ENCODE data around the gene KHNYN. TPM values are rescaled to one million over a fixed set of nuclear protein-coding genes. Genes with fewer than 3 reads are reported as not detected.
A peak's percentile ranks its signal among the peaks of the same experiment; 100 is the strongest.

Gene KHNYN
- polyA plus RNA-seq, 1 donor from 2014 or later: 26.5 TPM

DNA sequence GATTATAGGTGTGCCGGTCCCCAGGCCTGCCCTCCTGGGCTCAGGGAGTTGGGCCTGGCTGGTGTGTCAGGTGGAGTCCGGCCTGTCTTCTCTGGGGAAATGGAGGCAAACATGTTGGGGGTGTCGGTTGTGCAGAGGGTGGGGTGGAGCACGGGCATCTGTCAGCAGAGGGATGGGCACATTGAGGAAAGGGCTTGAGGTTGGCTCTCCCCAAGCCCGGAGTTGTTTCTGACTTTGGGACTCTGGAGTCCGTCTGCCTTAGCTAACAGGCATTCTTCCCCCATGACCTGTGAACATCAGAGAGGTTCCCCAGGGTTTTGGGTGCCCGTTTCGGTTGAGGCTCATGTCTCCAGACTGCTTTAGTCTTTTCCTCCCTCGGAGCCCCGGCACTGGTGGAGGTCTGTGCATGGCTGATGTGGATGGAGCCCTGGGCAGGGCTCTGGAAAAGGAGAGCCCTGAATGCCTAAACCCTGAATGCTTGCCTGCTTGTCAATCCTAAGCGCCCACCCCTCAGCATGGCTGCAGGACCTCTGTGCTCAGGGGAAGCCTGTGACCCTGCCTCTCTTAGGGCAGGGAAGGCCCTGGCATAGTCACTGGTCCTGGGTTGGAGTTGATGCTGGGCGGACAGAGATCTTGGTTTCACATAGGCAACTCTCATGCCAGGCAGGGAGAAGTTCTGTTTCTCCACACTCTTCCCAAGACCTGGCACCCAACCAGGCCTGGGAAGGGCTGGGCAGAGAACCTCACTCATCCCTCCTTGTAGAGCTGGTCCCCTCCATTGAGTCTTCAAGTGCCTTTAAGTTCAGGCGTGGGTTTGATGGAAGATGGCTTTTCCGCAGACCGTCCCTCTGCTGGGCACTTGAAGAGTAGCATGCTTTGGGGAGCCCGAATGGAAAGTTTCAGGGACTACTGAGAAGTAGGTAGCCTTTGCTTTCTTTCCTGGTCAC is 18.0 kb upstream of the KHNYN start:
- Mint-ChIP-seq H3K27ac (no peak overlapping the region), H3K4me1 (peaks cover 0 to 2% (median 0%) of the 10 kb centered on the region in 3 donors), H3K9me3 (no peaks in the 10 kb centered on the region), H3K36me3 (no peaks in the 10 kb centered on the region), H3K27me3 (peaks cover 25% of the 10 kb centered on the region), H3K4me3 (peak overlapping the region in 1 of 4 donors; percentile 67)

DNA sequence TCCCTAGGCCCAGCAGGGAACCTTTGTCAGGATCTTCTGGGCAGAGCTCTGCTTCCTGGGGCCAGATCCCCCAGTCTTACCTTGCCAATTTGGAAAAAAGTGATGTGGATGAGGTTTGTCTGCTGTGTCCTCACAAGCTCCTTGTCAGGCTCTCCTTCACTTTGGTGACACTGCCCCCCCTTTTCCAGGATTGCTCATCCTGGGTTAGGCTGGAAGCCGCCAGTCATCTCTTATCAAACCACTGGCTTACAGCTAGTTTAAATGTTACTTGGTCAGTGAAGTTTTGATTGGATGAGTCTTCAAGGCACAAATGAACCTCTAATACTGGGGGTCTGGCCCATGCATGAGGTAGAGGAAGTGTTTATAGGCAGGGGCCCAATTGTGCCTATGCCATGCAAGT is 15.7 kb upstream of the KHNYN start:
- H3K36me3 Mint-ChIP-seq: peaks cover 2% of the 10 kb centered on the region
- peaks cover 0 to 2% (median 0%) of the 10 kb centered on the region in 3 donors for H3K4me1 Mint-ChIP-seq
- no peaks in the 10 kb centered on the region for H3K9me3 Mint-ChIP-seq
- peak overlapping the region in 1 of 3 donors; percentile 50 for H3K27ac Mint-ChIP-seq
- peak overlapping the region in 1 of 4 donors; percentile 7 for H3K4me3 Mint-ChIP-seq
- peaks cover 17% of the 10 kb centered on the region for H3K27me3 Mint-ChIP-seq

DNA sequence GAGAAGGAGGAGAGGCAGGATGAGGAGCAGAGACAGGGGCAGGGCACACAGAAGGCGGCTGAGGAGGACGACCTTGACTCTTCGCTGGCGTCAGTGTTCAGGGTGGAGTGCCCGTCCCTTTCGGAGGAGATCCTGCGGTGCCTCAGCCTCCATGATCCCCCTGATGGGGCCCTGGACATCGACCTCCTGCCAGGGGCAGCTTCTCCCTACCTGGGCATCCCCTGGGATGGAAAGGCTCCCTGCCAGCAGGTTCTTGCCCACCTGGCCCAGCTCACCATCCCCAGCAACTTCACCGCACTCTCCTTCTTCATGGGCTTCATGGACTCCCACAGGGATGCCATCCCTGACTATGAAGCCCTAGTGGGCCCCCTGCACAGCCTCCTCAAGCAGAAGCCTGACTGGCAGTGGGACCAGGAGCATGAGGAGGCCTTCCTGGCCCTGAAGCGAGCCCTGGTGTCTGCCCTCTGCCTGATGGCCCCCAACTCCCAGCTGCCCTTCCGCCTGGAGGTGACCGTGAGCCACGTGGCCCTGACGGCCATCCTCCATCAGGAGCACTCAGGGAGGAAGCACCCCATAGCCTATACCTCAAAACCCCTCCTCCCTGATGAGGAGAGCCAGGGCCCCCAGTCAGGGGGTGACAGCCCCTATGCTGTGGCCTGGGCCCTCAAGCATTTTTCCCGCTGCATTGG is 14.9 kb upstream of the KHNYN start:
- Mint-ChIP-seq H3K27me3 (peaks cover 20% of the 10 kb centered on the region), H3K4me1 (peaks cover 0 to 2% (median 0%) of the 10 kb centered on the region in 3 donors), H3K9me3 (no peaks in the 10 kb centered on the region), H3K27ac (peak overlapping the region in 1 of 3 donors; percentile 50), H3K36me3 (peaks cover 2% of the 10 kb centered on the region), H3K4me3 (no peak overlapping the region)

DNA sequence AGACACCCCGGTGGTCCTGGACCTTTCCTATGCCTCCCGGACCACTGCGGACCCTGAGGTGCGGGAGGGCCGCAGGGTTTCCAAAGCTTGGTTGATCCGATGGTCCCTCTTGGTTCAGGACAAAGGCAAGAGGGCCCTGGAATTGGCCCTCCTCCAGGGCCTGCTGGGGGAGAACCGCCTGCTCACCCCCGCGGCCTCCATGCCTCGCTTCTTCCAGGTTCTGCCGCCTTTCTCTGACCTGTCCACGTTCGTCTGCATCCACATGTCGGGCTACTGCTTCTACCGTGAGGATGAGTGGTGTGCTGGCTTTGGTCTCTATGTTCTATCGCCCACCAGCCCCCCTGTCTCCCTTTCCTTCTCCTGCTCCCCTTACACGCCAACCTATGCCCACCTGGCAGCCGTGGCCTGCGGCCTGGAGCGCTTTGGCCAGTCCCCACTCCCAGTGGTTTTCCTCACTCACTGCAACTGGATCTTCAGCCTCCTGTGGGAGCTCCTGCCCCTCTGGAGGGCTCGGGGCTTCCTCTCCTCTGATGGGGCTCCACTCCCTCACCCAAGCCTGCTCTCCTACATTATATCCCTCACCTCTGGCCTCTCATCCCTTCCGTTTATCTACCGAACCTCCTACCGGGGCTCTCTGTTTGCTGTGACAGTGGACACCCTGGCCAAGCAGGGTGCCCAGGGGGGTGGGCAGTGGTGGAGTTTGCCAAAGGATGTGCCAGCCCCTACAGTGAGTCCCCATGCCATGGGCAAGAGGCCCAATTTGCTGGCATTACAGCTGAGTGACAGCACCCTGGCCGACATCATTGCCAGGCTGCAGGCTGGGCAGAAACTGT is 14.1 kb upstream of the KHNYN start:
- Mint-ChIP-seq H3K9me3 (no peaks in the 10 kb centered on the region), H3K36me3 (peaks cover 2% of the 10 kb centered on the region), H3K27me3 (peaks cover 20% of the 10 kb centered on the region), H3K4me3 (no peak overlapping the region), H3K27ac (no peak overlapping the region), H3K4me1 (peaks cover 0 to 2% (median 0%) of the 10 kb centered on the region in 3 donors)

DNA sequence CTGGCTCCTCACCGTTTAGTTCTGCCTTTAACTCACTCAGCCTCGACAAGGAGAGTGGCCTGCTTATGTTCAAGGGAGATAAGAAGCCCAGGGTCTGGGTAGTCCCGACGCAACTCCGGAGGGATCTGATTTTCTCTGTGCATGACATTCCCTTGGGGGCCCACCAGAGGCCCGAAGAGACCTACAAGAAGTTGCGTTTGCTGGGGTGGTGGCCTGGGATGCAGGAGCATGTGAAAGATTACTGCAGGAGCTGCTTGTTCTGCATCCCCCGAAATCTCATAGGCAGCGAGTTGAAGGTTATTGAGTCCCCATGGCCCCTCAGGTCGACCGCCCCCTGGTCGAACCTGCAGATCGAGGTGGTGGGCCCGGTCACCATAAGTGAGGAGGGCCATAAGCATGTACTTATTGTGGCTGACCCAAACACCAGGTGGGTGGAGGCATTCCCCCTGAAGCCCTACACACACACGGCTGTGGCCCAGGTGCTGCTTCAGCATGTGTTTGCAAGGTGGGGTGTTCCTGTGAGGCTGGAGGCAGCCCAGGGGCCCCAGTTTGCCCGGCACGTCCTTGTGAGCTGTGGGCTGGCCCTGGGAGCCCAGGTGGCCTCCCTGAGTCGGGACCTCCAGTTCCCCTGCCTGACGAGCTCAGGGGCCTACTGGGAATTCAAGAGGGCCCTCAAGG is 13.4 kb upstream of the KHNYN start:
- peaks cover 2% of the 10 kb centered on the region for H3K36me3 Mint-ChIP-seq
- H3K27me3 Mint-ChIP-seq: peaks cover 20% of the 10 kb centered on the region
- no peaks in the 10 kb centered on the region for H3K9me3 Mint-ChIP-seq
- no peaks in the 10 kb centered on the region for H3K4me1 Mint-ChIP-seq
- H3K4me3 Mint-ChIP-seq: peak overlapping the region in 1 of 4 donors; percentile 57
- H3K27ac Mint-ChIP-seq: no peak overlapping the region

DNA sequence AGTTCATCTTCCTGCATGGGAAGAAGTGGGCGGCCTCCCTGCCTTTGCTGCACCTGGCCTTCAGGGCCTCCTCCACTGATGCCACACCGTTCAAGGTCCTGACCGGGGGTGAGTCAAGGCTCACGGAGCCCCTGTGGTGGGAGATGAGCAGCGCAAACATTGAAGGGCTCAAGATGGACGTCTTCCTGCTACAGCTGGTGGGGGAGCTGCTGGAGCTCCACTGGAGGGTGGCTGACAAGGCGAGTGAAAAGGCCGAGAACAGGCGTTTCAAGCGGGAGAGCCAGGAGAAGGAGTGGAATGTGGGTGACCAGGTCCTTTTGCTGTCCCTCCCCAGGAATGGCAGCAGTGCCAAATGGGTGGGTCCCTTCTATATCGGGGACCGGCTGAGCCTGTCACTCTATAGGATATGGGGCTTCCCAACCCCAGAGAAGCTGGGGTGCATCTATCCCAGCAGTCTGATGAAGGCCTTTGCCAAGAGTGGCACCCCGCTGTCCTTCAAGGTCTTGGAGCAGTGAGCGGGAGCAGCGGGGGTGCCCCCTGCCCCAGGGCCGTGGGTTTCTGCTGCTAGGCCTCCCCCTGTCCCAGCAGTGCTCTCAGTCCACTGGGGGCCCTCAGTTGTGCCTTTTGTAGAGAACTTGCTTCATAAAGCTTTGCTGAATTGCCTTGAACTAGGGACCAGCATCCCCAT is 12.7 kb upstream of the KHNYN start:
- H3K27ac Mint-ChIP-seq: no peak overlapping the region
- H3K4me1 Mint-ChIP-seq: no peaks in the 10 kb centered on the region
- peaks cover 19% of the 10 kb centered on the region for H3K27me3 Mint-ChIP-seq
- no peak overlapping the region for H3K4me3 Mint-ChIP-seq
- peaks cover 2% of the 10 kb centered on the region for H3K36me3 Mint-ChIP-seq
- H3K9me3 Mint-ChIP-seq: no peaks in the 10 kb centered on the region

DNA sequence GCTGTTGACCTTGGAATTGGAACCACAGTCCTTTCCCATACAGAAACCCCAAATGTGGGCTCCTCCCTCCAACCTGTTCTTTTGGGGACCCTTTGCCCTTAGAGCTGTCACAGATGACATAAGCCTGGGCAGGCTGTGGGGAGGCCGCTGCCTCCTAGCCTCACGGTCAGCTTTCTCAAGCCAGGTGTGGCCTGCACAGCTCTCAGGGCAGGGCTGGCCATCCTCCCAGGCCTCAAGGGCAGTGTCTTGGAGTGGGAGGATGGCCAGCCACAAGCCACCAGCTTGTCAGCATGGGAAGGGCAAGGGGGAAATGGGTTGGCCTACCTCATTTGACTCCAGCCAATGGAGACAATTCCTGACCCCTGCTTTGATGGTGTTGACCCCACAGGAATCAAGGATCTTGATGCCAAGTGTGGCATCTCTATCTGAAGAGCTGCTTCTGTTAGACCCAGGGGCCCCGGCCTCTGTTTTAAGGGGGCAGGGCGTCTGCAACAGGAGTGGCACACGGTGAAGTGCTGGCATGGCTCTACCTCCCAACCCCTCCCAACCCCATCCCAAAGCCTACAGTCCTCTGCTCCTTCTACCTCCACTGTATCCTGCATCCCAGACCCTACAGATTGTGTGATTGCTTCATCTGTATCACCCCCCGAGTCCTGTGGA is 11.8 kb upstream of the KHNYN start:
- Mint-ChIP-seq H3K4me3 (no peak overlapping the region), H3K36me3 (peaks cover 2% of the 10 kb centered on the region), H3K9me3 (no peaks in the 10 kb centered on the region), H3K4me1 (no peaks in the 10 kb centered on the region), H3K27me3 (peaks cover 18% of the 10 kb centered on the region), H3K27ac (no peak overlapping the region)

DNA sequence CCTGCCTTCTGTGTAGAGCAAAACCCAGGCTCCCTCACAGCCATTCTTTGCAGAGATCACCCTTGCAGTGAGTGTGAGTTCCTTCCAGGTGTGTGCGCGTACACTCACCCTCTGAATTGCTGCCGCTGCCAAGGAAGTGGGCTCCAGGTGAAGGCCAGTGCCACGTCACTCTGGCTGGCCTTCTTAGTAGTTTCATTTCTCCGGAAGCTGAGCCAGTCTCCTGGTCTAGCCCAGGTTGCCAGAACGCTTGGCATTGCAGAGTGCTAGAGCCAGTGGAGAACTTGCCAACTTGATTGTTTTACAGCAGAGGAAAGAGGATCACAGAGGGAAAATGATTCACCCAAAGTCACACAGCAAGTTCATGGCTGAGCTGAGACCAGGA is 11.3 kb upstream of the KHNYN start:
- Mint-ChIP-seq H3K27ac (no peak overlapping the region), H3K27me3 (peaks cover 18% of the 10 kb centered on the region), H3K36me3 (peaks cover 2% of the 10 kb centered on the region), H3K4me1 (no peaks in the 10 kb centered on the region), H3K9me3 (no peaks in the 10 kb centered on the region), H3K4me3 (no peak overlapping the region)

DNA sequence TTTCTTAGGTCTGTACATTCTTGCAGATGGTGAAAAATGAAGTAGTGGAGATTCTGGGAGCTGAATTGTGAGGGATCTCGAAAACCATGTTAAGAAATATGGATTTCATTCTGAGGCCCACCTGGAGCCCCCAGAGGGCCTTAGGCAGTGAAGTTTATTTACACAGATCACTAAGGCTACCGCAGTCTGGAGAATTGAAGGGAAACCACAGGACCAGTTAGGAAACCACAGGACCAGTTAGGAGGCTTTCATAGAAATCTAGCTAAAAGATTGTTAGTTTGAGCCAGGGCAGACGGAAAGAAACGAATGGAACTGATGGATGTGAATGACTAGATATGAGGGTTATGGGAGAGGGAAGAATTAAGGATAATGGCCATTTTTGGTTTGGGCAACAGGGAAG is 7.5 kb upstream of the KHNYN start:
- H3K4me1 Mint-ChIP-seq: peaks cover 0 to 4% (median 3%) of the 10 kb centered on the region in 3 donors
- H3K4me3 Mint-ChIP-seq: no peak overlapping the region
- no peaks in the 10 kb centered on the region for H3K9me3 Mint-ChIP-seq
- H3K27me3 Mint-ChIP-seq: peaks cover 5% of the 10 kb centered on the region
- peaks cover 2% of the 10 kb centered on the region for H3K36me3 Mint-ChIP-seq
- H3K27ac Mint-ChIP-seq: no peak overlapping the region

DNA sequence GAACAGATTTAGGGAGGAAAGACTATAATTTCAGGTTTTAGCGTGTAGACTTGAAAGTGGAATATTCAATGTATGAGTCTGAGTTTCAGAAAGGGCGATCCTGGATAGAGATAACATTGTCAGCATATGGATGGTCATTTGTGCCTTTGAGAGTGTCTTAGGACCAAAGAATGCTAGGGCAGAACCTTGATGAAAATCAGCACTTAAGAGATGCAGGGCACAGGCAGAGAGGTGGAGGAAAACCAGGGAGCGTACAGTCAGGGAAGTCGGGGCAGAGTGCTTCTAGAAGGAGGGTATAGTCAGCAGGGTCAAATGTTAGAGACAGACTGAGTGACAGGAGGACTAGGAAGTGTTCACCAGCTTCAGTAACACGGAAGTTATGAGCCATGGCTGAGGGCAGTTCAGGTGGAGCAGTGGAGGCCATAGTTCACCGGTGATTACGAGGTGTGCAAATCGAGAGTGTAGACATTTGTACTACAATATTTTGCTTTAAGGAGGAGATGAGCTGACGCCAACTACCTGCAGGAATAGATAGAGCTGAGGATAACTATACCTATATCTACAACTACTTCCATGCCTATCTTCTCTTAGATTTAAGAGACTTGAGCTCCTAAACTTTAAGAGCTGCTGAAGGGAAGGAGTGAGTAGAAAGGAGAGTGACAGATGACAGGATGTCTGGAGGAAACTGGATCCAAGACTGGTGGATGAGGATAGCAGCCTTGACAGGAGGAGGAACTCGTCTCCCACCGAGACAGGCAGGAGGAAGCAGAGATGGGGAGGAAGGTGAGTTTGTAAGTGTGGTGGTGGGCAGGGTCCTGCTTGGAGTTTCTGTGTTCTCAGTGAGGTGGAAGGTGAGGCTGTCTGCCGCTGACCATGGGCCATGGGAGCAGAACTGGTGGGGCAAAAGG is 6.8 kb upstream of the KHNYN start:
- Mint-ChIP-seq H3K36me3 (no peaks in the 10 kb centered on the region), H3K4me3 (no peak overlapping the region), H3K27me3 (peaks cover 5% of the 10 kb centered on the region), H3K27ac (no peak overlapping the region), H3K9me3 (no peaks in the 10 kb centered on the region), H3K4me1 (peaks cover 2 to 4% (median 3%) of the 10 kb centered on the region in 3 donors)

DNA sequence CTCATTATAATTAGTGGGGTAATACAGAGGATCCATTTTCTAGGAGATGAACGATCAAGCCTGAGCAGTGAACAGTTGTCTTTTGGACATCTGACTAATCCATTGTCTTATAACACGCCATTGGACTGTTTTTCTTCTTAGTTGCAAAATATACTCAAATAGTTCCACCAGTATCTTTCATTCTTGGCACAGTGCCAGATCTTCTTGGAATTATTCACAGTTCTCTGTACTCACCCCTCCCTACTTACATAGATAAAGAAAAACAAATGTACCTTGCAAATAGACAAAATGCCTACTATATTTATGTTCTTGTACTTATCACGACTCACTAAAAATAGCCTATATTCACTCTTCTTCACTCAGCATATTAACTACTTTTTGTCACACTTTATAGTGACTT is 4.0 kb upstream of the KHNYN start:
- Mint-ChIP-seq H3K36me3 (no peaks in the 10 kb centered on the region), H3K27ac (peak overlapping the region in 1 of 3 donors; percentile 47), H3K27me3 (no peaks in the 10 kb centered on the region), H3K4me1 (peaks cover 3 to 9% (median 6%) of the 10 kb centered on the region in 3 donors), H3K4me3 (peak overlapping the region in 1 of 4 donors; percentile 66), H3K9me3 (no peaks in the 10 kb centered on the region)

DNA sequence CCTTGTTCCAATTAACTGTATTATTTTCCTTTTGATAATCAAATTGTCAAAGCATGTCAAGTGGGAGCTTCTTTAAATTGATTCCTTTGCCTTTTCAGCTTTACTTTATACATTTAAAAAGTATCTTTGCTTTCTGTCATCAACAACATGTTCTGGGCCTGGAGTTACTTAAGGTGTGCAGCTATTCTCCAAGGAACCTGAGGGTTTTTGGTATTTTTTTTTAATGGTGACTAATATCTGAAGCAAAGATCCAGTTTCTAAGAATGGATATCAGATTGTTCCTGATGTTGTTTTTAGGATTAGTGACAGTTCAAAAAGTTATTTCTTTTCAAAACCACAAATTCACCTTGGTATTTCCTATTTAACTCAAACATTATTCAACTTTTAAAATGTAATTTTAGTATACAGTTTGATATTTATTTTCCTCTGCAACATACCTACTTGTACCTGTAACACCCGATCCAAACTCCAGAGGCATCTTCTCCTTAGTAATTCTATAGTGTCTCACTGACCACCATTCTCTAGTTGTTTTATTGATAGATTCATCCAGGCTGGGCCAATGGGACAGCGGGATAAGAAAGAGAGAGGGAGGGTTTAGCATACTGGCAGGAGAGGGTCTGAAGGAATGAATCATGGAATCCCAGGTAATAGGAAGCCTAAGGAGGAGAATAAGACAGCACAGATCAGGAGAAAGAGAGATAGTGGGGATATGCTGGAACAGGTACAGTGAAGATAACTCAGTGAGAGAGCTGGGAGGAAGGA is 3.4 kb upstream of the KHNYN start:
- Mint-ChIP-seq H3K27ac (peak overlapping the region in 1 of 3 donors; percentile 74), H3K36me3 (no peaks in the 10 kb centered on the region), H3K9me3 (no peaks in the 10 kb centered on the region), H3K4me1 (peaks cover 6 to 12% (median 8%) of the 10 kb centered on the region in 3 donors), H3K4me3 (peak overlapping the region in 1 of 4 donors; percentile 66), H3K27me3 (no peaks in the 10 kb centered on the region)
